Measurements from ENCODE around the gene OSBPL3.

OSBPL3 gene

DNA sequence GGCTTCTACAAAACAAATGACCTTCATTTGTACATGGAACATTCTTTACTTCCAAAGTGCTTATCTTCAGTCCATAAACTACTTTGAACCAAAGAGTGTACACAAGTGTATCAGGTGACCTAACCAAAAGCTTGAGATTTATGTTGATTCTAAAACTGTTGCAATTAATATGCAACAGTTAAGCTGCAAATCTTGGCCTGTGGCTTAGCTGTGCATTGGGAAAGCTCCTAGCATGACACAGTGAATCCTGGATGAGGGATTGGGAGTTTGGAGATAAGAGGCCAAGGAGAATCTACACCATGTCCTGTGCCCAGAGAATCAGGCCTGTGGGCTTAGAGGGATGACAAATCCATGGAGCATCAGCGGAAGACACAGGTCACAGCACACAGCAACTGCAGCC is 117.5 kb downstream of the OSBPL3 start:
- Histone ChIP-seq H3K4me2 (ENCODE audit: low read depth, low read length) (no peak overlapping the region), H3K9me3 (replicated peaks; ENCODE audit: insufficient read depth, low read length) (no peaks in the 10 kb centered on the region), H2AFZ (ENCODE audit: low read length) (no peak overlapping the region), H3K36me3 (replicated peaks; ENCODE audit: insufficient read depth, low read length) (no peaks in the 10 kb centered on the region), H3K9ac (ENCODE audit: low read length) (no peak overlapping the region), H3K27ac (ENCODE audit: low read length) (no peak overlapping the region), H3K9me2 (replicated peaks; ENCODE audit: insufficient read depth, low read length) (no peaks in the 10 kb centered on the region), H3F3A (ENCODE audit: insufficient read depth, low read length) (no peaks in the 10 kb centered on the region; the same call in 1 of the 2 replicates), H3K27me3 (replicated peaks; ENCODE audit: insufficient read depth, low read length) (no peaks in the 10 kb centered on the region), H3K4me1 (ENCODE audit: low read length) (no peaks in the 10 kb centered on the region), H3K4me3 (ENCODE audit: low read length) (no peak overlapping the region), H4K20me1 (ENCODE audit: insufficient read depth, low read length) (no peaks in the 10 kb centered on the region), H3K79me2 (ENCODE audit: low read length) (no peaks in the 10 kb centered on the region)
- no peak for TF ChIP-seq EZH2 (optimal IDR thresholded peaks at IDR 0.05; ENCODE audit: low read depth, low read length)
- TF ChIP-seq EZH2phosphoT487 (IDR thresholded peaks at IDR 0.05; ENCODE audit: low read length), result no peak
- TF ChIP-seq CTCF (IDR thresholded peaks at IDR 0.05; ENCODE audit: low read length), result no peak
- no peak for DNase-seq

GRCh38 chr7:24861336-24861735 is 118.6 kb downstream of the OSBPL3 start:
- H3K9me2 ChIP-seq (replicated peaks; ENCODE audit: insufficient read depth, low read length), result no peaks in the 10 kb centered on the region
- H3F3A ChIP-seq (ENCODE audit: insufficient read depth, low read length), result no peaks in the 10 kb centered on the region; the same call in 1 of the 2 replicates
- no peaks in the 10 kb centered on the region for H3K36me3 ChIP-seq (replicated peaks; ENCODE audit: insufficient read depth, low read length)
- no peaks in the 10 kb centered on the region for H3K79me2 ChIP-seq (ENCODE audit: low read length)
- H4K20me1 ChIP-seq (ENCODE audit: insufficient read depth, low read length), result no peaks in the 10 kb centered on the region
- H3K4me3 ChIP-seq (ENCODE audit: low read length), result no peak overlapping the region
- no peak overlapping the region for H3K27ac ChIP-seq (ENCODE audit: low read length)
- DNase-seq, result no peak
- TF ChIP-seq EZH2phosphoT487 (IDR thresholded peaks at IDR 0.05; ENCODE audit: low read length) (no peak), EZH2 (optimal IDR thresholded peaks at IDR 0.05; ENCODE audit: low read depth, low read length) (no peak), CTCF (IDR thresholded peaks at IDR 0.05; ENCODE audit: low read length) (no peak)
- no peak overlapping the region for H3K4me2 ChIP-seq (ENCODE audit: low read depth, low read length)
- H3K4me1 ChIP-seq (ENCODE audit: low read length), result no peaks in the 10 kb centered on the region
- H3K27me3 ChIP-seq (replicated peaks; ENCODE audit: insufficient read depth, low read length), result no peaks in the 10 kb centered on the region
- no peak overlapping the region for H3K9ac ChIP-seq (ENCODE audit: low read length)
- H2AFZ ChIP-seq (ENCODE audit: low read length), result no peak overlapping the region
- no peaks in the 10 kb centered on the region for H3K9me3 ChIP-seq (replicated peaks; ENCODE audit: insufficient read depth, low read length)

DNA sequence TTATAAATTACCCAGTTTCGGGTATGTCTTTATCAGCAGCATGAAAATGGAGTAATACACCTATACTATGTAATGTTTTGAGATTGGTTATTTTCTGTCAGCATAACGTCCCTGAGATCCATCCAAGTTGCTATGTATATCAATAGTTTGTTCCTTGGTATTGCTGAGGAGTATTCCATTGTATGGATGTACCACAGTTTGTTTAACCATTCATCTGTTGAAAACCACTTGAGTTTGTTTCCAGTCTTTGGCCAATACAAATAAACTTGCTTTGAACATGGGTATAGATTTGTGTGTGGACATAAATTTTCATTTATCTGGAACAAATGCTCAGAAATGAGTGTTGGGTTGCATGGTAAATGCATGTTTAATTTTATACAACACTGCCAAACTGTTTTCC is 119.4 kb downstream of the OSBPL3 start:
- H3K79me2 ChIP-seq (ENCODE audit: low read length), result no peaks in the 10 kb centered on the region
- H3K27me3 ChIP-seq (replicated peaks; ENCODE audit: insufficient read depth, low read length), result no peaks in the 10 kb centered on the region
- no peaks in the 10 kb centered on the region for H3K9me2 ChIP-seq (replicated peaks; ENCODE audit: insufficient read depth, low read length)
- no peak overlapping the region for H3K4me2 ChIP-seq (ENCODE audit: low read depth, low read length)
- H3K4me3 ChIP-seq (ENCODE audit: low read length), result no peak overlapping the region
- H3K27ac ChIP-seq (ENCODE audit: low read length), result no peak overlapping the region
- no peak overlapping the region for H2AFZ ChIP-seq (ENCODE audit: low read length)
- TF ChIP-seq EZH2phosphoT487 (IDR thresholded peaks at IDR 0.05; ENCODE audit: low read length), result no peak
- no peak for TF ChIP-seq EZH2 (optimal IDR thresholded peaks at IDR 0.05; ENCODE audit: low read depth, low read length)
- no peak for TF ChIP-seq CTCF (IDR thresholded peaks at IDR 0.05; ENCODE audit: low read length)
- H3K4me1 ChIP-seq (ENCODE audit: low read length), result no peaks in the 10 kb centered on the region
- no peaks in the 10 kb centered on the region for H3K36me3 ChIP-seq (replicated peaks; ENCODE audit: insufficient read depth, low read length)
- DNase-seq, result no peak
- H4K20me1 ChIP-seq (ENCODE audit: insufficient read depth, low read length), result no peaks in the 10 kb centered on the region
- H3K9ac ChIP-seq (ENCODE audit: low read length), result no peak overlapping the region
- H3F3A ChIP-seq (ENCODE audit: insufficient read depth, low read length), result no peaks in the 10 kb centered on the region; the same call in 1 of the 2 replicates
- no peaks in the 10 kb centered on the region for H3K9me3 ChIP-seq (replicated peaks; ENCODE audit: insufficient read depth, low read length)

All from MM.1S (cell line).